DND-41 (cell line): Measurements from ENCODE around the gene SLC8A3.
A peak's percentile ranks its signal among the peaks of the same experiment; 100 is the strongest.

Experiments
- ATAC-seq: fragments of 200-7000 bp; cut with Tn5 transposase; 3 replicates; pipeline ENCODE4 v1.9.1; 2021; ENCODE audit warnings: low read depth; ENCODE audit not compliant: insufficient read depth
- DNase-seq: peaks from one replicate; pipeline ENCODE4 v3.0.0-alpha.2; 2020
- H2AFZ ChIP-seq: 2 replicates; pipeline ENCODE4 v1.6.0; 2012; ENCODE audit warnings: low read depth, low read length
- H3K27ac ChIP-seq: 2 replicates; pipeline ENCODE4 v1.5.1; 2012; ENCODE audit warnings: low read length, inconsistent platforms
- H3K27me3 ChIP-seq: fragments of 200-600 bp; sonication (generic); 2 replicates; pipeline ENCODE4 v1.6.0; 2012; ENCODE audit warnings: low read length, mild to moderate bottlenecking, inconsistent platforms; ENCODE audit not compliant: insufficient read depth, poor library complexity
- H3K36me3 ChIP-seq: 2 replicates; pipeline ENCODE4 v1.5.1; 2012; ENCODE audit warnings: low read length, inconsistent platforms; ENCODE audit not compliant: insufficient read depth
- H3K4me1 ChIP-seq: 2 replicates; pipeline ENCODE4 v1.5.1; 2012; ENCODE audit warnings: mild to moderate bottlenecking, low read length; ENCODE audit not compliant: insufficient read depth
- H3K4me2 ChIP-seq: 2 replicates; pipeline ENCODE4 v1.6.0; 2012; ENCODE audit warnings: mild to moderate bottlenecking, moderate library complexity, low read length, inconsistent platforms; ENCODE audit not compliant: insufficient read depth
- H3K4me3 ChIP-seq, 2 experiments: fragments of 200-600 bp in 1 of 2; shearing (Covaris generic) in 1 of 2; 2 replicates each; pipeline ENCODE4 v1.5.1; 2012 to 2016; ENCODE audit warnings: inconsistent platforms in 2 of 2, low read length in 2 of 2, mild to moderate bottlenecking in 2 of 2, low read depth in 1 of 2, moderate library complexity in 1 of 2
- H3K79me2 ChIP-seq: 2 replicates; pipeline ENCODE4 v1.6.0; 2012; ENCODE audit warnings: low read length, inconsistent platforms; ENCODE audit not compliant: insufficient read depth
- H3K9ac ChIP-seq: 2 replicates; pipeline ENCODE4 v1.6.0; 2012; ENCODE audit warnings: low read depth, mild to moderate bottlenecking, inconsistent platforms, low read length, moderate library complexity
- H3K9me3 ChIP-seq: 2 replicates; pipeline ENCODE4 v1.5.1; 2012; ENCODE audit warnings: low read length, moderate library complexity, mild to moderate bottlenecking, inconsistent platforms; ENCODE audit not compliant: insufficient read depth, severe bottlenecking
- H4K20me1 ChIP-seq: 2 replicates; pipeline ENCODE4 v1.6.0; 2012; ENCODE audit warnings: low read length; ENCODE audit not compliant: insufficient read depth
- CTCF ChIP-seq: IDR thresholded peaks from 2 replicates; pipeline ENCODE4 v1.5.1; 2012; ENCODE audit warnings: borderline replicate concordance, low read length, moderate library complexity, mild to moderate bottlenecking; ENCODE audit not compliant: poor library complexity, severe bottlenecking; ENCODE audit errors: extremely low read depth
- EZH2 ChIP-seq: IDR thresholded peaks from 3 replicates; pipeline ENCODE4 v1.6.1; 2012; ENCODE audit warnings: borderline replicate concordance, low read depth, mild to moderate bottlenecking, moderate library complexity, low read length, inconsistent platforms; ENCODE audit not compliant: severe bottlenecking

The SLC8A3 gene

GRCh38 chr14:70059545-70059944 lies 129.2 kb downstream of the SLC8A3 start:
- DNase-seq: no peak
- Histone ChIP-seq H3K9ac (no peak overlapping the region), H3K4me1 (no peaks in the 10 kb centered on the region), H3K4me3 (no peak overlapping the region), H3K9me3 (no peaks in the 10 kb centered on the region), H3K4me2 (no peak overlapping the region), H3K27me3 (peaks cover 7% of the 10 kb centered on the region), H3K36me3 (no peaks in the 10 kb centered on the region), H3K79me2 (no peaks in the 10 kb centered on the region), H4K20me1 (no peaks in the 10 kb centered on the region), H2AFZ (no peak overlapping the region), H3K27ac (no peak overlapping the region)
- no peak for TF ChIP-seq CTCF
- no peak for TF ChIP-seq EZH2
- ATAC-seq: no peak

- Histone ChIP-seq H2AFZ (no peak overlapping the region), H3K27ac (no peak overlapping the region), H3K27me3 (peaks cover 3% of the 10 kb centered on the region), H3K4me1 (no peaks in the 10 kb centered on the region), H3K9me3 (no peaks in the 10 kb centered on the region), H3K79me2 (no peaks in the 10 kb centered on the region), H3K4me3 (no peak overlapping the region), H3K36me3 (no peaks in the 10 kb centered on the region), H3K9ac (no peak overlapping the region), H3K4me2 (no peak overlapping the region), H4K20me1 (no peaks in the 10 kb centered on the region)
- ATAC-seq: no peak
- no peak for TF ChIP-seq CTCF
- TF ChIP-seq EZH2: no peak
- no peak for DNase-seq
Measured at GRCh38 chr14:70057519-70058136, 131.1 kb downstream of the SLC8A3 start.

- Histone ChIP-seq H3K36me3 (no peaks in the 10 kb centered on the region), H3K4me1 (no peaks in the 10 kb centered on the region), H4K20me1 (no peaks in the 10 kb centered on the region), H3K9ac (no peak overlapping the region), H3K4me2 (no peak overlapping the region), H2AFZ (no peak overlapping the region), H3K79me2 (no peaks in the 10 kb centered on the region), H3K27ac (no peak overlapping the region), H3K4me3 (no peak overlapping the region), H3K9me3 (no peaks in the 10 kb centered on the region), H3K27me3 (no peaks in the 10 kb centered on the region)
- TF ChIP-seq EZH2 (no peak), CTCF (no peak)
- ATAC-seq (no peak; the same call in 2 of the 3 replicates), DNase-seq (peak; percentile 56)
Measured at GRCh38 chr14:70052990-70053389, 135.8 kb downstream of the SLC8A3 start.
